ENCODE results near the gene IZUMO4.

GRCh38 chr19:2148482-2149135, 51.9 kb downstream of the IZUMO4 start:
- no peak for TF ChIP-seq CTCF (IDR thresholded peaks at IDR 0.05)
- no peak for TF ChIP-seq POLR2A (IDR thresholded peaks at IDR 0.05)
